NCI-H446 (cell line): Measurements from ENCODE around the gene LAP3.
"Not testable (repeated sequence)": the region's sequence is repeated elsewhere in the genome, so short reads cannot be mapped to it uniquely, and the experiment has no call there.

ENCODE experiments used
- DNase-seq, 2 experiments: peaks; one replicate each; lab custom pipeline; 2025; lab: John Stamatoyannopoulos, UW

LAP3 gene

GRCh38 chr4:17576932-17577664 is at the start of gene LAP3:
TSS of gene LAP3 (plus strand) at chr4:17577198. CDS start at chr4:17577466, 268 bp downstream.
- DNase-seq, result peak; percentile 74 to 88

- no peak for DNase-seq
These were observed 48.3 kb upstream of the LAP3 start for GRCh38 chr4:17528551-17529165.

GRCh38 chr4:17531538-17532285 is 45.3 kb upstream of the LAP3 start:
- no peak for DNase-seq

GRCh38 chr4:17534705-17535104 is 42.3 kb upstream of the LAP3 start:
- no peak for DNase-seq

- DNase-seq, result no peak
These were observed 41.8 kb upstream of the LAP3 start for GRCh38 chr4:17535242-17535641.

DNA sequence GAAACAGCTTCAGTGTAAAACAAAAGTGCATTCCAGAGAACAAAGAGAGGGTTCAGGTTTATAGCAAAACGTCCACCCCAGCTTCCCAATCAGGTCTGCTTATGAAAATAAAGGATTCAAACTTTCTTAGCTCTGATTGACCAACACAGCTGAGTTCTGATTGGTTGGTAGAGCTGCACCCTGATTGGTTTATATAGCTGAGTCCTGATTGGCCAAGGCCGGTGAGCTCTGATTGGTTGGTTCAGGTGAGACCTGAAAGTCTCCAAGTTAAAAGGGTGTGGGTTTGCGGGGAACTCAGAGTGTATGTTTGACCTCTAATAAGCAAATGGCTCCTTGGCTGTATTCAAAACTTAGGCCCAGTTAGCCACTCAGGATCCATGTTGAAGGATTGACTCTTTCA is 41.1 kb upstream of the LAP3 start:
- DNase-seq, result no peak

DNA sequence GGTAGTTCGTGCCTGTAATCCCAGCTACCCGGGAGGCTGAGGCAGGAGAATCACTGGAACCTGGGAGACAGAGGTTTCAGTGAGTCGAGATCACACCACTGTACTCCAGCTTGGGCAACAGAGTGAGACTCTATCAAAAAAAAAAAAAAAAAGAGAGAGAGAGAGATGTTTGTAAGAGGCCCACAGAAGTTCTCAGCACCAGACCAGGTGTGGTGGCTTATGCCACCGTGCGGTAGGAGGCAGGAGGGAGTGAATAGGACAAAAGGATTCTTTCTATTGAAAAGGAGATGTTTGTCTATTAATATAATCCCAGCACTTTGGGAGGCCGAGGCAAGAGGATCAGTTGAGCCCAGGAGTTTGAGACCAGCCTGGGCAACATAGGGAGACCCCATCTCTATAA is 39.9 kb upstream of the LAP3 start:
- not testable (repeated sequence) for DNase-seq

GRCh38 chr4:17544205-17544604 is 32.8 kb upstream of the LAP3 start:
- no peak for DNase-seq

DNA sequence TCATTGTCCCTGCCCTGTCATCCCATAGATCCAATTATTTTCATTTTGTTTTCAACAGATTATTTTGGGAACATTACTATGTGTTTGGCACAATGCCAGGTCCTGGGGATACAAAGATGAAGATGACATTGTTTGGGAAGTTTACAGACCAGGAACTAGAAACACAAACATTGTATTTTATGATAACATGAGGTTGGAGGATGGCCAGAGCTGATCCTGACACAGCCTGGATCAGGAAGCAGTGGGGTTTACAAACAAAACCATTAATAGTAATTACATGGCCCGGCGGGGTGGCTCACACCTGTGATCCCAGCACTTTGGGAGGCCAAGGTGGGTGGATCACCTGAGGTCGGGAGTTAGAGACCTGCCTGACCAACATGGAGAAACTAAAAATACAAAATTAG is 32.2 kb upstream of the LAP3 start:
- DNase-seq, result no peak

DNA sequence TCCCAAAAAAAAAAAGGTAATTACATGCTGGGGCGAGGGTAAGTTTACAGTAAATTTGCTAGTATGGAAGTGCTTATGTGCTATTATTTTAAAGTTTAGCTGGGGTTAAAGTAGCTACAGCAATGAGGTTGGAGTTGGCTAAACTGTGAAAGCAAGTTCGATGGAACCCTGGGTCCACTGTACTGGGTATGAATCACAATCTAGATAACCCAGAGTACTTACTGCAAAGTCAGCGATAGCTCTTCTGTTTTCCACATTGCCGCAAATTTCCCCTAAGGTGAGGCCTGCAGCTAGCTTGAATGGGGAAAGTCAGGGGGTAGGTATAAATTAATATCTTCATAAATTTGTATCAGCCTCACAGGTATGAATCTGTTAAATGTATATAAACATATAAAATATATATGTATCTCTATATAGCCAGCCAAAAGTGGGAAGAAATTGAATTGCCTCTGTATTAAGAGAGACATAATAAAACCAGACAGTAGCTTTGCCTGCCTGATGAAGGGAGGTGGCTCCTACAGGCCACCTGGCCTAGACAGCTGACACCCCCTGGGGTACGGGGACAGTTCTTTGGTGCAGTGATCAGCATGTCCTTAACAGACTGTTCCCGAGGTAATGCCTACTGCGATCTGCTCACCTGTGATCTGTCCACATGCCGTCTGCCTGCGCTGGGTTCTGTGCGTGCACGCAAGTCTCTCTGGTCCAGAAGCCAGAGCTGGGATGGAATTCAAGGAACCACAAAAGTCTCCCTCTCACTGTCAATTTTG is 31.4 kb upstream of the LAP3 start:
- DNase-seq, result no peak

GRCh38 chr4:17546222-17546621 is 30.8 kb upstream of the LAP3 start:
- no peak for DNase-seq

DNA sequence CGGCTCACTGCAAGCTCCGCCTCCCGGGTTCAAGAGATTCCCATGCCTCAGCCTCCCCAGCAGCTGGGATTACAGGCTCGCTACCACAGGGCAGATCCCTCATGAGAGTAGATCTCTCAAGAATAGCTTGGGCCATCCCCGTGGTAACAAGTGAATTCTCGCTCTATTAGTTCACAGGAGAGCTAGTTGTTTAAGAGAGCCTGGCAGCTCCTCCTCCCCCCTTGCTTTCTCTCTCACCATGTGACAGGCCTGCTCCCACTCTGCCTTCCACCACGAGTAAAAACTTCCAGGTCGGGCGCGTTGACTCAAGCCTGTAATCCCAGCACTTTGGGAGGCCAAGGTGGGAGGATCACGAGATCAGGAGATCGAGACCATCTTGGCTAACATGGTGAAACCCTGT is 30.3 kb upstream of the LAP3 start:
- DNase-seq, result no peak

DNA sequence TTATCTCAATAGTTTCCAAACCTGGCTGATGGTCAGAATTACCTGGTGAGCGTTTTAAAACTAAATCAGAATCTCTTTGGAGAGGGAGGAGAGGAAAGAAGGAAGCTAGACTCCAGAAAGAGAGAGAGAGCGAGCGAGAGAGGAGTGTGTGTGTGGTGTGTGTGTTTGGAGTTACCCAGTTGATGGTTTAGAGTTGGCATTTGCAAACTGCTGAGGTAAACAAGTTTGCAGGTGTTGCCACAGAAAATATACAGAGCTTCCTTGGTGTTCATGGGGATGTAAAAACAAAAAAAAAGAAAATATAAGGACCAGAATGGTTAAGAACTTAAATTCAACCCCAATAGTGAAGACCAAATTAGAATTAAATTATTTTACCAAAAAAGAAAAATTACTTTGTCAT is 26.4 kb upstream of the LAP3 start:
- DNase-seq, result no peak

- no peak for DNase-seq
These were observed 24.6 kb upstream of the LAP3 start for GRCh38 chr4:17552427-17552826.

DNA sequence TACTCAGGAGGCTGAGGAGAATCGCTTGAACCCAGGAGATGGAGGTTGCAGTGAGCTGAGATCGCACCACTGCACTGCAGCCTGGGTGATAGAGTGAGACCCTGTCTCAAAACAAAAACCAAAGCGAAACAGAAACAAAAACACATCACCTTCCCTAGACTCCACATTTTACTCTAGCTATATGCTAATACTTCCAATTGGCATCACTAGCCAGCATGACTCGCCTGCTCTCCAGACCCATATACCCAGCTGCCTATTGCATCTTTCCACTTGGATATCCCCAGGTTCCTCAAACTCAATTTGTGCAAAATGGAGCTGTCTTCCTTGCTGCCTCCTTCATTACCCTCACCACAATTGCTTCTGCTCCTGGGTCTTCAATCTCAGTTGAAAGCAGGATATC is 22.4 kb upstream of the LAP3 start:
- DNase-seq, result no peak

GRCh38 chr4:17556498-17556897 is 20.5 kb upstream of the LAP3 start:
- no peak for DNase-seq

DNA sequence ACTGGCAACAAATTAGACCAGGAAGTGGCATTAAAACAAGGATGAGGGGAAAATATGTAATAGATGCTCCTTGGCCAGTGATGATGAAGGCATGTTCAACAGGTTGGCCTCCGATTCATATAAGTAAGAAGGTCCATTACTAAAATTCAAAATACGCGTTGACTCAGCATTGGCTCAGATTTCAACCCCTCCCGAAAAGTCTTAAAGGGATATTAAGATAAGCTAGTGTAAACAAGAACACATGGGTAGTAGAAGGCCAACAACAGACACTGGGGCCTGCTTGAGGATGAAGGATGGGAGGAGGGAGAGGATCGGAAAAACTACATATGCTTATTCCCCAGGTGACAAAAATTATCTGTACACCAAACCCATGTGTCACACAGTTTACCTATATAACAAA is 19.1 kb upstream of the LAP3 start:
- DNase-seq, result no peak

DNA sequence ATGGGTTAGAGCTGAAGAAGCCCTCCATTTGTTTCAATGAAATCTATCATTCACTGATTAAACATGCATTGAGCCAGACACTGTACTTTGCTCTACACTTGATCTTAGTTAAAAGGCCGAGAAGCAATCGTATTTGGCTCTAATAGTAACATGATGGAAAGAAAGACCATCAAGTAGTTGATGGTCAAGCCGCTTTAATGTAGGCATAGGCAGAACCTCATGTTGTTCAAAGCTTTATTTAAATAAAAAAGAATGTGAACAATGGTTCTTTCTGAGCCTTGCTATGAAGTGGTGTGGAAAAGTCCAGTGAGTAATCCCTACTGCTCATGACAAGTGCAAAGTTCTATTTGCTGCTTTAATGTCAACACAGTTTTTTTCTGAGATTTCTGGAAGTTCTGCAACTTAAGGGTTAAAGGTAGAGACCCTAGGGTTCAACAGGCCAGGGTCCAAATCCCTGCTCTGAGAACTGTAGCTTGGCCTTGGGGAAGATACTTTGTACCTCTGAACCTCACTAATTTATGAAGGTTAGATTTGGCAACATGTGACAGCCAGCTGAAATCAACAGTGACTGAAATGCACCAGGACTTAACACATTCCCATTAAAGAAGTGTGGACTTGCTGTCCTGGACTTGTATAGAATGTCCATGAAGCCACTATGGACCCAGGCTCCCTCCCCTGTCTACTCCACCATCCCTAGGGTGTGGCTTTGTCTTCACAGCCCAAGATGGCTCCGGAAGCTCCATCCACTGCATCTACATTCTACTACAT is 17.9 kb upstream of the LAP3 start:
- no peak for DNase-seq

GRCh38 chr4:17559709-17560048 is 17.3 kb upstream of the LAP3 start:
- no peak for DNase-seq

DNA sequence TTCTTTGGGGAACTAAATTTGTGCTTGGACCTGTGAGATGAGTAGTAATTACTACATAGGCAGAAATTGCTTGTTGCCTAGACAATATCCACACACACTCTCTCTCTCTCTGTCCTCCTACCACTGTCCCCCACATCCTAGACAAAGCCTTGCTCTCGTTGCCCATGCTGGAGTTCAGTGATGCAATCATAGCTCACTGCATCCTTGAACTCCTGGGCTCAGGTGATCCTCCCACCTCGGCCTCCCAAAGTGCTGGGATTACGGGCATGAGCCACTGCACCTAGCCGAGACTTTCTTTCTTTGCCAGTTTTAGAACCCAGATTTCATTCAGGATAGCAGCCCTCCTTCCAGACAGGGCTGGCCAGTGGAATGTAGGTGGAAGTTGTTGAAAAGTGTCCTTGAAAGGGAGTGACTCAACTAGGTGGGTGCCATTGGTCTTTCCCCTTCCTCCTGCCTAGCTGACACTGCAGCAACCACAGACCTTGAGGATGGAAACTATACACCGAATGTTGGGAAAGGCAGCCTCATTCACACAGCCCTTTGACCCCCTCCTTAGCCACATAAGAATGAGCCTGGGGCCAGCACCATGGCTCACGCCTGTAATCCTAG is 16.8 kb upstream of the LAP3 start:
- no peak for DNase-seq

- peak in 1 of 2 experiments; percentile 47 for DNase-seq
These were observed 15.6 kb upstream of the LAP3 start for GRCh38 chr4:17561195-17561909.
